ENCODE results near the gene CDON.
"Not testable (repeated sequence)": the region's sequence is repeated elsewhere in the genome, so short reads cannot be mapped to it uniquely, and the experiment has no call there.

CDON gene

GRCh38 chr11:125925247-125925740 is 137.4 kb downstream of the CDON start:
- DNase-seq, result no peak

GRCh38 chr11:125924384-125925007 is 138.2 kb downstream of the CDON start:
- DNase-seq, result no peak

- DNase-seq, result no peak
Measured at GRCh38 chr11:125923633-125924032, 139.0 kb downstream of the CDON start.

GRCh38 chr11:125923012-125923579 is 139.6 kb downstream of the CDON start:
- DNase-seq, result peak in 28 of 51 donors; percentile 5 to 68 (median 39)

GRCh38 chr11:125922156-125922555 is 140.5 kb downstream of the CDON start:
- no peak for DNase-seq

GRCh38 chr11:125921042-125921441 is 141.6 kb downstream of the CDON start:
- no peak for DNase-seq

- no peak for DNase-seq
Measured at GRCh38 chr11:125918140-125918840, 144.4 kb downstream of the CDON start.

- DNase-seq, result no peak
Measured at GRCh38 chr11:125916683-125917347, 145.9 kb downstream of the CDON start.

- not testable (repeated sequence) for DNase-seq
Measured at GRCh38 chr11:125914601-125915000, 148.1 kb downstream of the CDON start.

GRCh38 chr11:125910226-125910849 is 152.3 kb downstream of the CDON start:
- peak in 1 of 51 donors; percentile 7 for DNase-seq

Measured in hypothalamus (tissue), 51 donors.